Activated naive CD4-positive, alpha-beta T cell treated with anti-CD3 and anti-CD28 coated beads, Interleukin-2, amount 50 U/mL, for 72 hours (primary cell): ENCODE measurements around the gene ZSWIM1. TPM values are rescaled to one million over a fixed set of nuclear protein-coding genes. Genes with fewer than 3 reads are reported as not detected.

ENCODE experiments used
- ATAC-seq, 2 donors: fragments of 150-1000 bp; cut with Tn5 transposase; 2 replicates each; pipeline ENCODE4 v1.10.0; 2021; ENCODE audit warnings: mild to moderate bottlenecking in 2 of 2, moderate library complexity in 2 of 2
- DNase-seq, 2 donors: peaks; one replicate each; pipeline ENCODE4 v3.0.0; 2021 to 2022; ENCODE audit warnings: low spot score in 2 of 2
- H3K27ac Mint-ChIP-seq, 2 donors: one replicate each; pipeline ENCODE4 v1.8.0; 2022; ENCODE audit warnings: mild to moderate bottlenecking in 2 of 2, mixed read lengths in 2 of 2
- H3K36me3 Mint-ChIP-seq, 2 donors: one replicate each; pipeline ENCODE4 v1.8.0; 2022; ENCODE audit warnings: mixed read lengths in 2 of 2
- H3K9me3 Mint-ChIP-seq, 2 donors: one replicate each; pipeline ENCODE4 v1.8.0; 2022; ENCODE audit warnings: mixed read lengths in 2 of 2
- total RNA-seq, 2 donors: library from RNA; stranded (reverse); gene quantifications; one replicate each; pipeline ENCODE4 v1.2.3, GENCODE V29; 2022

The ZSWIM1 gene
- total RNA-seq, 2 donors from 2014 or later, result 11.3 to 11.9 TPM

DNA sequence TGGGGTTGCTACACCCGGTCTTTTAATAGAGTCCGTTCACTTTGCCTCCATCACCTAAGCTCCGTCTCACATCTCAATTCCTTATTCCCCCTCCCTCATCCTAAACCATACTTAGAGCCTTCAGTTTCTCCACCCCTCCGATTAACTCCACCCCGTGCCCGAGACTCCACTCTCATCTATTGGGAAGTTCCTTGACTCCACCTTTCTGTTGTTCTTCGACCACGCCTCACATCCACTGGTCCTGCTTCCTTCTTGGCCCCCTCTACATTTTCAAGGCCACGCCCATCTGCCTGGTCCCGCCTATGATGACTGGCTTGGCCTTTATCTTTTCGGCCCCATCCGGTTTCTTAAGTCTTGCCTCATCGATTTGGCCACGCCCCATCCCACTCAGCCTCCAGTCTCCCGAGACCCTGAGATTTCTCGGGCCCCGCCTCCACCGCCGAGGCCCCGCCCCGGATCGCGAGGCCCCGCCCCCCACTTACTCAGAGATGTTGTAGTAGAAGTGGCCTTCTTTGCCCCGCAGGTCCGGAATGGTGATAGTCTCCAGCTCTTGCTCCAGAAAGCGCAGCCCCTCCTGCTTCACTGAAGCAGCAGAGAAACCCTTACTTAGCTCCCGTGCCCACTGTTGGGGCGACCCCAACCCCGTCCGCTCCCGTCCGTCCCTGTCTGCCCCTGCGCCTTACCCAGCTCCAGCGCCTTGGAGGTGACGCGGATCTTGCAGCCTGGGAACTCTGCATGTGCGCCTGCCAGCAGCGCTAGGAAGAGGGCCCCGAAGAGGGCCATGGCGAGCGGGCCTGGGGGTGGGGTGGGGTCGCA is 29.9 kb downstream of the ZSWIM1 start:
- Mint-ChIP-seq H3K9me3 (peaks cover 0 to 4% of the 10 kb centered on the region in 2 donors), H3K27ac (peak overlapping the region; percentile 78), H3K36me3 (no peaks in the 10 kb centered on the region)
- ATAC-seq (peak; percentile 92 to 96), DNase-seq (peak; percentile 91 to 98)

DNA sequence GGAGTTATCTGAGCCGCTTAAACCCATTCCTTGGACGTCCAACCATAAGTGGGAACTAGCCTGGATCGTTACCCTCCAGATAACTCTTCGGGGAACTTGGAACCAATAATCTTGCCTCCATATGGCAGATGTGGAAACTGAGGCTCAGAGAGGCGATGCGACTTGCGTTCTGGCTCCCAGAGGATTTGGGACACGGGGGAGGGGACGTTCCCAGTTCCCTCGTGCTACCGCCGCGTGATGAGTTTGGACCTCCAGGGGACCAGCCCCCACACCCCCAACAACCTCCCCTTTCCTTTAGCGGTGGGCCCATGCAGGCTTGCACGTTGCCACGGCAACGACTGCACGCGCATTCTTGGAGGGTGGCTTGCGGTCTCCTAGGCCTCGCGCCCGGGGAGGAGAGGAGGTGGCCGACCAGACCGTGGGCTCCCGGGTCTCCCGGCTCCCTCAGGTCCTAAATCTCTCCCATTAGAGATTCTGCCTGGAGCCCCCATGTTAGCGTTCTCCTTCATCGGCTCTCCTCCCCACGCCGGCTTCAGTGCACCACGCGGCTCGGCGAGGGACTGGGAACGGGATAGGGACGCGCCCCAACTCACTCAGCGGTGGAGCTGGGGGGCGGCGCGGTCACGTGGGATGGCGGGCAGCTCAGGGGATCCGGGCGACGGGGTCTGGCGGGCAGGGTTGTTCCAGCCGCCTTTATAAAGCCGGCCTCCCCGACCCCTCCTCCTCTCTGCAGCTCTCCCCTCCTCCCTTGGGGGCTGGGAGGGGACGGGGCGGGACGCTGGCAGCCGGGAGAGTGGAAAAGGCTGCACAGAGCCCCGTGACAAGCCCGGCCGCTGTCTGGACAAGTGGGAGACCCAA is 30.7 kb downstream of the ZSWIM1 start, which contains the start of gene PLTP:
TSS of gene PLTP (minus strand) at position 670 of the 858 bp plus-strand sequence. CDS start 703 bp downstream, outside the sequence.
- DNase-seq, result peak in 1 of 2 donors; percentile 22
- peak in 1 of 2 donors; percentile 10 for ATAC-seq
- peak within 1 kb of the TSS in 1 of 2 donors; percentile 78 for H3K27ac Mint-ChIP-seq
- no peaks in the 10 kb centered on the region for H3K36me3 Mint-ChIP-seq
- peaks cover 0 to 4% of the 10 kb centered on the region in 2 donors for H3K9me3 Mint-ChIP-seq

DNA sequence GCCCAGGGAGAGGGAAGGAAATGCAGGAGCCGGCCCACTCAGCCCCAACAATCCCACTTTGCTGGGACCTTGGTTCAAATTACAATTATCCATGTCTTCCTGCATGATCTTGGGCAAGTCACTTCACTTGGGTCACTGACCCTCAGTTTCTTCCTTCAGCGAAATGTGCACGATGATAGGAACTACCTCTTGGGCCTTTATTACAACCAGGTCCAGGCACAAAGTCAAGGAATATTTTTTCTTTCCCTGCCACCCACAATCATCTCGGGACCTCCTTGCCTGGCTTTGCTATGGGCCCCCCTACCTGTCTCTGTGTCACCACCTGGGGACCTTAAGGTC is 31.3 kb downstream of the ZSWIM1 start:
- Mint-ChIP-seq H3K27ac (no peak overlapping the region), H3K9me3 (peaks cover 0 to 4% of the 10 kb centered on the region in 2 donors), H3K36me3 (no peaks in the 10 kb centered on the region)
- DNase-seq, result no peak
- ATAC-seq, result no peak

DNA sequence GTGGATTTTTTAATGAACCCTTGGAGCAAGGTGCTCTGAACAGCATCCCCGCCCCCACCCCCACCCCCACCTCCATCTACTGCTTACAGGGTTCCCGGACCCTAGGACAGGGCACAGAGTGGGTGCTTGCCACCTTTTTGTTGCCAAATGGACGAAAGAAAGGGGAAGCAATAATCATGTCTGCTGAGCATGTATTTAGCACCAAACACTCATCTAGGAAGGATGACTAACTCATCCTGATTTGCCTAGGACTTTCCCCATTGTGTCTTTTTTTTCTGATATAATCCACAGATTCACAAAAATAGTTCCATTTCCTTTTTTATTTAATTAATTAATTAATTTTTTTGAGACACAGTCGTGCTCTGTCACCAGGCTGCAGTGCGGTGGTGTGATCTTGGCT is 32.1 kb downstream of the ZSWIM1 start:
- no peak for DNase-seq
- peak in 1 of 2 donors; percentile 15 for ATAC-seq
- Mint-ChIP-seq H3K9me3 (peaks cover 0 to 4% of the 10 kb centered on the region in 2 donors), H3K27ac (no peak overlapping the region), H3K36me3 (no peaks in the 10 kb centered on the region)

DNA sequence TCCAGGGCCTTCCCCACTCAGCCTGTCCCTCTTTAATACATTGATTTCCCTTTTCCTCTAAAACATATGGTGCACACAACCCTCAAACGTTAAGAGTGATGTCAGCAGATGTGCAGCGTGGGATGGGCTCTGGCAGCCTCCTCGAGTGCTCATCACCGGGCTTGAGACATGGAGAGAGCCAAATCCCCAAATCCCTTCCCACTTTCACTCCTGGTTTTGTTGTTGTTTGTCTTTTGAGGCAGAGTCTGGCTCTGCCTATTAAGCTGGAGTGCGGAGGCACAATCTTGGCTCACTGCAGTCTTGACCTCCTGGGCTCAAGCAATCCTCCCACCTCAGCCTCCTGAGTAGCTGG is 36.7 kb downstream of the ZSWIM1 start:
- no peaks in the 10 kb centered on the region for H3K9me3 Mint-ChIP-seq
- DNase-seq (no peak), ATAC-seq (no peak)

DNA sequence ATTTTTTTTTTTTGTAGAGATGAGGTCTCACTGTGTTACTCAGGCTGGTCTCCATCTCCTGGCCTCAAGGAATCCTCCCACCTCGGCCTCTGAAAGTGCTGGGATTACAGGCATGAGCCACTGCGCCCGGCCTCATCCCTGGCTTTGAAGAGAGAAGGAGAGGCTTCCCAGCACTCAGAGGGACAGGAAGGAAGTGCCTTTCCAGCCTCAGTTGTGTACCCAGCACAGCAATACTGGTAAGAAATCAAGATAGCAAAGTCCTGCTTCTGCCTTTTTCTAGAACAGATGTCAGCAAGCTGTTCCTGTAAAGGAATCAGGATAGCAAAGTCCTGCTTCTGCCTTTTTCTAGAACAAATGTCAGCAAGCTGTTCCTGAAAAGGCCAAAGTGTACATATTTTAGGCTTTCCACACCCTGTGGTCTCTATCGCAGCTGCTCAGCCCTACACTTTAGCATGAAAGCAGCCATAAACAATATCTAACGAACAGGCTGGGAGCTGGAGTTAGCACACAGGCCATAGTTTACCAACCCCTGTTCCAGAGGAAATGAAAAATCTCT is 37.2 kb downstream of the ZSWIM1 start:
- Mint-ChIP-seq H3K9me3 (no peaks in the 10 kb centered on the region), H3K36me3 (no peaks in the 10 kb centered on the region), H3K27ac (no peak overlapping the region)
- no peak for DNase-seq
- no peak for ATAC-seq

More for the DNA sequence above, 36.7 kb downstream of the ZSWIM1 start:
- Mint-ChIP-seq H3K27ac (no peak overlapping the region), H3K36me3 (no peaks in the 10 kb centered on the region)

DNA sequence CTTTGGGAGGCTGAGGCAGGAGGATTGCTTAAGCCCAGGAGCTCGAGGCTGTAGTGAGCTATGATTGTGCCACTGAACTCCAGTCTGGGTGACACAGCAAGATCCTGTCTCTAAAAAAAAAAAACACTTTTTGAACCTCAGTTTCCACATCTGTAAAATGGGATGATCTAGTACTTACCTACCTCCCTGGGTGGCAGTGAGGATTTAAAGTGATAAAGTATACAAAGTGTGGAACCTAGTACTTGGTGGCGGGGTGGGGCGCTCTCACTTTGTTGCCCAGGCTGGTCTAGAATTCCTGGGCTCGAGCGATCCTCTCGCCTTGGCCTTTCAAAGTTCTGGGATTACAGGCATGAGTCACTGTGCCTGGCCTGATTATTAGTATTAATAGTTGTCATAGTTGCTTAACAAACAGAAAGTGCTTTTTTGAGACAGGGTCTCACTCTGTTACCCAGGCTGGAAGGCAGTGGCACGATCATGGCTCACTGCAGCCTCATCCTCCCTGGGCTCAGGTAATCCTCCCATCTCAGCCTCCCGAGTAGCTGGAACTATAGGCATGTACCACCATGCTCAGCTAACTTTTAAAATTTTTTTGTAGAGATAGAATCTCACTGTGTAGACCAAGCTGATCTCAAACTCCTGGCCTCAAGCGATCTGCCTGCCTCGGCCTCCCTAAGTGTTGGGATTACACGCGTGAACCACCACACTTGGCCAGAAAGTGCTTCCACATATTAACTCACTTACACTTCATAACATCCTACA is 37.9 kb downstream of the ZSWIM1 start:
- Mint-ChIP-seq H3K9me3 (no peaks in the 10 kb centered on the region), H3K27ac (no peak overlapping the region), H3K36me3 (no peaks in the 10 kb centered on the region)
- DNase-seq (no peak), ATAC-seq (no peak)

DNA sequence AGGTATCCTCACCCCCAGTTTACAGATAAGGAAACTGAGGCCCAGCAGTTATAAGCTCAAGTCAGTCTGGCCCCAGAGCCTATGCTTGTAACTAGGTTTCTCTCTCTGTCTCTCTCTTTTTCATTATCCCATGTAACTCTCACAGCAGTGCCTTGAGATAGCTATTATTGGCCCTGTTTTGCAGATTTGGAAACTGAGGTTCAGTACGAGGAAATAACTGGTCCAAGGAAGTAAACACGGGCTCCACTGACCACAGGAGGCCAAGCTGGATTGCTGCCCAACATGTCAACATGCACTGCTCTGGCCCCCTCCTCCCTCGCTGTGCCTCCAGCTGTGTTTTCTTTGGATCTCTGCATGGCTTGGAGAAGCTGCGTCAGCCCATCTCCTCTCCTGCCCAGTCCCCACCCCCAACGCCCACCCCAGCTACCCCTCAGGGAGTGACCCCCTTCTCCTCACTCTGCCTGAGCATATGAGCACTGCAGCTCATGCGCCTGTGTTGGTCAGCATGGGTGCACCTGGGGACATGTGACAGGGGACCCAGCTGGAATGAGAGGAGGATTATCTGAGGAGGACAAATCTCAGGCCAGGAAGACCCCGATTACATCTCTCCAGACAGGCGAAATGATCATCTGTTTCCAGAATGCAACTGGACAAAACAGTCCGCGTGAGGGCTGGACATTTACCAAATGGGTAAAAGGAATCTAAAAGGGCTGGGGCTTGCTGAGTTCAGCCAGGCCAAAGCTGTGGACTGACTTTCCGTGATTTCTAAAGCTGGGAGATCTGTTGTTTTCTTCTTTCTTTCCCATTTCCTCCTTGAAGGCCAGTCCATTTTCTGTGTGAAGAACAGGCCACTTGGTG is 38.7 kb downstream of the ZSWIM1 start:
- ATAC-seq (no peak), DNase-seq (no peak)
- H3K36me3 Mint-ChIP-seq, result no peaks in the 10 kb centered on the region
- H3K27ac Mint-ChIP-seq, result no peak overlapping the region
- no peaks in the 10 kb centered on the region for H3K9me3 Mint-ChIP-seq

DNA sequence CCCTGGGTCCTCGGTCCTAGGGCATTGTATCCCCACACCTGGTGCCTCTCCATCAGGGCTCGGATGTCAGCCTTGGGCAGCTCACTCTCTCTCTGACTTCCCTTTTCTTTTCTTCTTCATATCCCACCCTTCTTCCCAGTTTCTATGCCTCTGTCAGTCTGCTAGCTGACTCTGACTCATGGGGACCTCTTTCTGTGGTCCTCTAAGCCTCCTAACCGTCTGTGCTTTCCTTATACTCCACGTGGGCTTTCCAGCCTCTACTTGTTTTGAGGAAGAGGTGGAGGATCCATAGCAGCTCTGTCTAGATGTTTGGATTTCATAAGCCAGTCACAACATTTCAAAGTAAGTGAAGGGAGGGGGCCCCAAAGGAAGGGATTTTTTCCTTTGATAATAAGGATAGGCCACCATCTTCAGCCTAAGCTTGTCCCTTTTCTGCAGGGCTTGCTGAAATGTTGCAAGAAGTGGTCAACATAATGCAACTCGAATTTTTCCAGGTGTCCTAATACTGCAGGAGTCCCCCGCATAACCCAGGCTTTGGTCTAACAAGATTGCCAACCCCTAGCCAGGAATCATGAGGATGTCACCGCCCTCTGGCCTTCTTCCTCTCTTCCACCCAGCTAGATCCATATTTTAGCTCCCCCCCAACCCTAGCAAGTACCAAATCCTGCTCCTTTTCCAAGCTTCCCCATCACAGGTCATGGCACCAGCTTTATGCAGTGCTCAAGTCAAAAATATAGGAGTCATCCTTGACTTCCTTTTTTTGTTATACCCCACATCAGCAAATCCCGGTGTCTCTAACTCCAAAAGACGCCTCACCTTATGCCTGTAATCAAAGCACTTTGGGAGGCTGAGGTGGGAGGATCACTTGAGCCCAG is 39.7 kb downstream of the ZSWIM1 start:
- Mint-ChIP-seq H3K27ac (peak overlapping the region in 1 of 2 donors; percentile 5), H3K9me3 (no peaks in the 10 kb centered on the region), H3K36me3 (no peaks in the 10 kb centered on the region)
- DNase-seq, result no peak
- no peak for ATAC-seq

DNA sequence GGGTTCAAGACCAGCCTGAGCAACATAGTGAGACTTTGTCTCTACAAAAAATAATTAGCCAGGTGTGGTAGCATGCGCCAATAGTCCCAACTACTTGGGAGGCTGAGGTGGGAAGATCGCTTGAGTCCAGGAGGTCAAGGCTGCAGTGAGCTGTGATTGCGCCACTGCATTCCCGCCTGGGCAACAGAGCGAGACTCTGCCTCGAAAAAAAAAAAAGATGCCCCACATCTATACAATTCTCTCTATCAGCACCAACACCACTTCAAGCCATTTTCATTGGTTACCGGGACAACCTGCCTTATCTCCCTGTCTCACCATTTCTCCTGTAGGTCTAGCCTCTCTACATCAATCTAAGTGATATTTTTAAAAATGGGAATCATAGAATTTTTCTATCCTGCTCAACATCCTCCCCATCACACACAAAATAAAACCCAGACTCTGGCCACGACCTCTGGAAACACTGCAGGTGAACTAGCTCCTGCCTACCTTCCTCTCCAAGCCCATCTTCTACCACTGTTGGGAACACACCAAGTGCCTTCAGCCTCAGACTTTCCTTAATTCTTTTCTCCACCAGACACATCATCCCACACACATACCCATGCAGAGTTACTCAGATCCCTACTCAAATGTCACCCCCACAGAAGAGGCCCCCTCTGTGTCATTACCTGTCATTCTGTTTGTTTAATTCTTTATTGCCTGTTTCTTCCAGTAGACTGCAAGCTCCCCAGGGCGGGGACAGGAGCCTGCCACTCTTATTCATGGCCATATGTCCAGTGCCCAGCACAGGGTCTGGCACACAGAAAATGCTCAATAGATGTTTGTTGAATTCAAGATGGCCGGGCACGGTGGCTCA is 40.5 kb downstream of the ZSWIM1 start:
- H3K36me3 Mint-ChIP-seq, result no peaks in the 10 kb centered on the region
- peak overlapping the region in 1 of 2 donors; percentile 8 for H3K27ac Mint-ChIP-seq
- DNase-seq, result no peak
- H3K9me3 Mint-ChIP-seq, result no peaks in the 10 kb centered on the region
- peak in 1 of 2 donors; percentile 30 for ATAC-seq

DNA sequence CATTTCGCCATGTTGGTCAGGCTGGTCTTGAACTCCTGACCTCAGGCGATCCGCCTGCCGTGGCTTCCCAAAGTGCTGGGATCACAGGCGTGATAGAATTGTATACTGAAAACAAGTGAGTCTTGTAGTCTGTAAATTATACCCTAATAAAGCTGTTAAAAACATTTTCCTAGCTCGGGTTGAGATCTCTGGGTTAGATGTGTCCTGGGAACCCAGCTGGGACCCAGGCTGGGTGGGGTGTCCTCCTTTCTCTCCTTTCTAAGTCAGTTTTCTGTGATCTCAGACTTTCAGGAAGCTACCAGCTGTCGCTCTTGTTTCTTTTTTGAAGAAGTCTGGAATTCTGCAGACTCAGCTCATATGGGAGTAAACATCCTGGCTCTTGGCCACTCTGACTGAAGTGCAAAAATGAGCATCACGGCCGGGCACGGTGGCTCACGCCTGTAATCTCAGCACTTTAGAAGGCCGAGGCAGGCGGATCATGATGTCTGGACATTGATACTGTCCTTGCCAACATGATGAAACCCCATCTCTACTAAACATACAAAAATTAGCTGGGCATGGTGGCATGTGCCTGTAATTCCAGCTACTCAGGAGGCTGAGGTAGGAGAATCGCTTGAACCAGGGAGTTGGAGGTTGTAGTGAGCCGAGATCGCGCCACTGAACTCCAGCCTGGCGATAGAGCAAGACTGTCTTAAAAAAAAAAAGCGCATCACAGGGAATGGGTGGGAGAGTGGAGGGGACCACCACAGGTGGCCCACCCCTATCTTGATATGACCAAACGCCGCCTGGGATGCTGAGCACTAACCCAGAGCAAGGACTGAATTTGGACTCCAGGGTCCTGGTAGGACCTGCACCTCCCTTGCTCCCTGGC is 43.6 kb downstream of the ZSWIM1 start:
- no peaks in the 10 kb centered on the region for H3K36me3 Mint-ChIP-seq
- DNase-seq (no peak), ATAC-seq (no peak)
- no peak overlapping the region for H3K27ac Mint-ChIP-seq
- no peaks in the 10 kb centered on the region for H3K9me3 Mint-ChIP-seq

DNA sequence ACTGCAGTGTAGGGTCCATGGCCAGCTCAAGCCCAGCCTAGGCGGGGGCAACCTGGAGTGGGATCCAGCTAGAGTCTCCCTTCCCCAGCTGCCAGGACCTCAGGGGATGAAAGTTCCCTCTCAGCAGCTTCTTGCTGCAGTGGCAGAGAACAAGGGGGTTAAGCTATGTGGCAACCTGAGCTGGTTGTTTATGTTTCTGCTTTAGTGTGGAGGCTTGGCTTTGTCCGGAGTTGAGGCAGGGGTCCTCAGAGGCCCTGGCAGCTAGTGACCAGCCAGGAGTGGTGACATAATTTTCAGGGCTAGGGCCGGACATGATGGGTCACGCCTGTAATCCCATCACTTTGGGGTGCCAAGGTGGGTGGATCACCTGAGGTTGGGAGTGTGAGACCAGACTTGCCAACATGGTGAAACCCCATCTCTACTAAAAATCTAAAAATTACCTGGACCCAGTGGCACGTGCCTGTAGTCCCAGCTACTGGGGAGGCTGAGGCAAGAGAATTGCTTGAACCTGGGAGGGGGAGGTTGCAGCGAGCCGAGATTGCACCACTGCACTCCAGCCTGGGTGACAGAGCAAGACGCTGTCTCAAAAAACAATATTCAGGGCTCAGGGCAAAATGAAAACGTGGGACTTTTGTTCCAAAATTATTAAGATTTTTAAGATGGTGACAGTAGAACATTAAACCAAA is 44.9 kb downstream of the ZSWIM1 start:
- ATAC-seq (no peak), DNase-seq (no peak)
- H3K36me3 Mint-ChIP-seq, result no peaks in the 10 kb centered on the region
- H3K27ac Mint-ChIP-seq, result no peak overlapping the region
- H3K9me3 Mint-ChIP-seq, result no peaks in the 10 kb centered on the region

DNA sequence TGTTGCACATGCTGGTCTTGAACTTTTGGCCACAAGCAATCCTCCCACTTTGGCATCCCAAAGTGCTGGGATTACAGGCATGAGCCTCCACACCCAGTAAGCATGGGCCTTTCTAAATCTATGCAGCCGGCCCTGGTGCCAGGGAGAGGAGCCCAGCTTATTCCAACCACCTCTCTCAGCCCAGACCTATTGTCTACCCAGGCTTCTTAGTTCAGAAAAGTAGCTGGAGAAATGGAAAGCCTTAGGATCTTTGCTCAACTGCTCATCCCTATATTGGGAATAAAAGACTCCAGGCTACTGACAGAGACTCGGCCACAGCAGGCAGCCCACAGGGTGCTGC is 45.7 kb downstream of the ZSWIM1 start:
- ATAC-seq (no peak), DNase-seq (no peak)
- Mint-ChIP-seq H3K36me3 (no peaks in the 10 kb centered on the region), H3K27ac (no peak overlapping the region), H3K9me3 (no peaks in the 10 kb centered on the region)
